ENCODE results near the gene CLEC4G. TPM values are rescaled to one million over a fixed set of nuclear protein-coding genes. Genes with fewer than 3 reads are reported as not detected.

CLEC4G gene
- total RNA-seq, 1 experiment from 2014 or later = 0.55 TPM

- no peaks in the 10 kb centered on the region for H3K9me3 Mint-ChIP-seq
- no peak overlapping the region for H3K27ac Mint-ChIP-seq
- ChIA-PET CTCF (interaction anchor here (1.9 kb wide), 1 partner anchor 119 kb away, joined by 5 read pairs; no protein-coding TSS in a partner anchor), POLR2A (no interaction called here)
- no peaks in the 10 kb centered on the region; the same call in 1 of the 2 replicates for H3K27me3 Mint-ChIP-seq (ENCODE audit: low read depth)
- DNase-seq (ENCODE audit: low spot score) = no peak
- no peak for TF ChIP-seq SMAD4 (CRISPR knock-in tag; IDR thresholded peaks at IDR 0.05)
- no peak for TF ChIP-seq MAX (CRISPR knock-in tag; IDR thresholded peaks at IDR 0.05)
- no peak for TF ChIP-seq TEAD4 (CRISPR knock-in tag; IDR thresholded peaks at IDR 0.05)
- no peak for TF ChIP-seq ATF2 (CRISPR knock-in tag; IDR thresholded peaks at IDR 0.05; ENCODE audit: borderline replicate concordance, low read depth)
- ATAC-seq = no peak
- no peak overlapping the region for H3K4me3 Mint-ChIP-seq
- H3K4me1 Mint-ChIP-seq = peaks cover 11% of the 10 kb centered on the region
- H3K36me3 Mint-ChIP-seq = peaks cover 14% of the 10 kb centered on the region
Measured at GRCh38 chr19:7687177-7687576, 44.7 kb downstream of the CLEC4G start.

GRCh38 chr19:7685546-7686445, 46.1 kb downstream of the CLEC4G start:
- Mint-ChIP-seq H3K4me1 (peaks cover 13% of the 10 kb centered on the region), H3K27ac (peak overlapping the region; percentile 75; the same call in 1 of the 2 replicates)

More at GRCh38 chr19:7685546-7686445, 46.1 kb downstream of the CLEC4G start:
- peak overlapping the region; percentile 7; the same call in 1 of the 2 replicates for H3K4me3 Mint-ChIP-seq
- DNase-seq (ENCODE audit: low spot score) (no peak), ATAC-seq (no peak)
- no peaks in the 10 kb centered on the region; the same call in 1 of the 2 replicates for H3K27me3 Mint-ChIP-seq (ENCODE audit: low read depth)
- ChIA-PET POLR2A (interaction anchor here (0.6 kb wide), 1 partner anchor 32 kb away, joined by 4 read pairs; no protein-coding TSS in a partner anchor), CTCF (interaction anchor here (0.6 to 1.9 kb wide), 10 partner anchors 36 to 232 kb away, joined by 3 to 8 read pairs (median 4); no protein-coding TSS in a partner anchor)
- no peaks in the 10 kb centered on the region for H3K9me3 Mint-ChIP-seq
- TF ChIP-seq EMX1 (CRISPR knock-in tag; IDR thresholded peaks at IDR 0.05) = no peak
- TF ChIP-seq ZNF263 (CRISPR knock-in tag; IDR thresholded peaks at IDR 0.05; ENCODE audit: low read depth) = no peak
- no peak for TF ChIP-seq ZNF232 (CRISPR knock-in tag; IDR thresholded peaks at IDR 0.05)
- TF ChIP-seq ZNF138 (CRISPR knock-in tag; conservative IDR thresholded peaks at IDR 0.05) = no peak
- no peak for TF ChIP-seq CREB1 (CRISPR knock-in tag; IDR thresholded peaks at IDR 0.05)
- no peak for TF ChIP-seq CDX4 (CRISPR knock-in tag; IDR thresholded peaks at IDR 0.05; ENCODE audit: borderline replicate concordance)
- TF ChIP-seq GRHL2 (CRISPR knock-in tag; IDR thresholded peaks at IDR 0.05; ENCODE audit: insufficient replicate concordance, severe bottlenecking) = no peak
- no peak for TF ChIP-seq ESRRA (CRISPR knock-in tag; IDR thresholded peaks at IDR 0.05; ENCODE audit: borderline replicate concordance)
- TF ChIP-seq NFATC4 (CRISPR knock-in tag; IDR thresholded peaks at IDR 0.05) = no peak
- no peak for TF ChIP-seq PRRX2 (CRISPR knock-in tag; IDR thresholded peaks at IDR 0.05)
- TF ChIP-seq JUN (CRISPR knock-in tag; IDR thresholded peaks at IDR 0.05) = no peak
- TF ChIP-seq ZNF219 (CRISPR knock-in tag; IDR thresholded peaks at IDR 0.05; ENCODE audit: borderline replicate concordance) = no peak
- no peak for TF ChIP-seq SP1 (CRISPR knock-in tag; conservative IDR thresholded peaks at IDR 0.05)
- TF ChIP-seq, protein P1, sequence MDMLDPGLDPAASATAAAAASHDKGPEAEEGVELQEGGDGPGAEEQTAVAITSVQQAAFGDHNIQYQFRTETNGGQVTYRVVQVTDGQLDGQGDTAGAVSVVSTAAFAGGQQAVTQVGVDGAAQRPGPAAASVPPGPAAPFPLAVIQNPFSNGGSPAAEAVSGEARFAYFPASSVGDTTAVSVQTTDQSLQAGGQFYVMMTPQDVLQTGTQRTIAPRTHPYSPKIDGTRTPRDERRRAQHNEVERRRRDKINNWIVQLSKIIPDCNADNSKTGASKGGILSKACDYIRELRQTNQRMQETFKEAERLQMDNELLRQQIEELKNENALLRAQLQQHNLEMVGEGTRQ (CRISPR knock-in tag; IDR thresholded peaks at IDR 0.05) = no peak
- no peak for TF ChIP-seq TP53 (CRISPR knock-in tag; IDR thresholded peaks at IDR 0.05)
- TF ChIP-seq, protein P2, sequence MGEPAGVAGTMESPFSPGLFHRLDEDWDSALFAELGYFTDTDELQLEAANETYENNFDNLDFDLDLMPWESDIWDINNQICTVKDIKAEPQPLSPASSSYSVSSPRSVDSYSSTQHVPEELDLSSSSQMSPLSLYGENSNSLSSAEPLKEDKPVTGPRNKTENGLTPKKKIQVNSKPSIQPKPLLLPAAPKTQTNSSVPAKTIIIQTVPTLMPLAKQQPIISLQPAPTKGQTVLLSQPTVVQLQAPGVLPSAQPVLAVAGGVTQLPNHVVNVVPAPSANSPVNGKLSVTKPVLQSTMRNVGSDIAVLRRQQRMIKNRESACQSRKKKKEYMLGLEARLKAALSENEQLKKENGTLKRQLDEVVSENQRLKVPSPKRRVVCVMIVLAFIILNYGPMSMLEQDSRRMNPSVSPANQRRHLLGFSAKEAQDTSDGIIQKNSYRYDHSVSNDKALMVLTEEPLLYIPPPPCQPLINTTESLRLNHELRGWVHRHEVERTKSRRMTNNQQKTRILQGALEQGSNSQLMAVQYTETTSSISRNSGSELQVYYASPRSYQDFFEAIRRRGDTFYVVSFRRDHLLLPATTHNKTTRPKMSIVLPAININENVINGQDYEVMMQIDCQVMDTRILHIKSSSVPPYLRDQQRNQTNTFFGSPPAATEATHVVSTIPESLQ (CRISPR knock-in tag; IDR thresholded peaks at IDR 0.05) = no peak
- H3K36me3 Mint-ChIP-seq = peaks cover 14% of the 10 kb centered on the region
